Colonic mucosa (tissue), 4 donors: ENCODE results near the gene PFKM. TPM values are rescaled to one million over a fixed set of nuclear protein-coding genes. Genes with fewer than 3 reads are reported as not detected.

ENCODE experiments used
- DNase-seq: peaks from one replicate; pipeline ENCODE4 v3.0.0-alpha.2; 2020
- H3K27ac ChIP-seq: fragments of 200-600 bp; one replicate; pipeline ENCODE4 v1.8.0; 2021
- H3K27me3 ChIP-seq: fragments of 200-600 bp; one replicate; pipeline ENCODE4 v1.8.0; 2021
- H3K36me3 ChIP-seq: fragments of 200-600 bp; one replicate; pipeline ENCODE4 v1.8.0; 2021
- H3K4me1 ChIP-seq: fragments of 200-600 bp; one replicate; pipeline ENCODE4 v1.8.0; 2021; ENCODE audit warnings: mild to moderate bottlenecking
- H3K4me3 ChIP-seq: fragments of 200-600 bp; one replicate; pipeline ENCODE4 v1.8.0; 2021
- H3K9ac ChIP-seq, 2 donors: one replicate each; pipeline ENCODE4 v1.7.0; 2013; ENCODE audit warnings: control low read depth in 2 of 2, low read depth in 2 of 2, low read length in 2 of 2
- H3K9me3 ChIP-seq: fragments of 200-600 bp; one replicate; pipeline ENCODE4 v1.8.0; 2021
- CTCF ChIP-seq: fragments of 200-600 bp; IDR thresholded peaks from one replicate; pipeline ENCODE4 v1.8.0; 2022; ENCODE audit warnings: antibody characterized with exemption, mild to moderate bottlenecking
- intact Hi-C: fragments of 100-400 bp; cut with DNase I; formaldehyde crosslinking; loops from one replicate; pipeline ENCODE4 v1.14.1; 2022
- total RNA-seq, 2 donors: library from RNA; stranded (reverse); fragmentation: NEBNext Ultra II Directional in 1 of 2; extraction: Animal tissue kit (Norgen Biotek cat#: 25700) in 1 of 2; gene quantifications; one replicate each; pipeline ENCODE4 v1.2.1, GENCODE V29; 2021
- donor health status: healthy.
- donor health status: DM: no; HTN: no; CAD: no.
- donor health status: DM: no; HTN: no; CAD: no.

The PFKM gene
- total RNA-seq, 2 donors from 2014 or later = 39.2 to 64.6 TPM

- no peaks in the 10 kb centered on the region for H3K27me3 ChIP-seq
These were observed 38.3 kb upstream of the PFKM start for GRCh38 chr12:48080821-48081220.

DNA sequence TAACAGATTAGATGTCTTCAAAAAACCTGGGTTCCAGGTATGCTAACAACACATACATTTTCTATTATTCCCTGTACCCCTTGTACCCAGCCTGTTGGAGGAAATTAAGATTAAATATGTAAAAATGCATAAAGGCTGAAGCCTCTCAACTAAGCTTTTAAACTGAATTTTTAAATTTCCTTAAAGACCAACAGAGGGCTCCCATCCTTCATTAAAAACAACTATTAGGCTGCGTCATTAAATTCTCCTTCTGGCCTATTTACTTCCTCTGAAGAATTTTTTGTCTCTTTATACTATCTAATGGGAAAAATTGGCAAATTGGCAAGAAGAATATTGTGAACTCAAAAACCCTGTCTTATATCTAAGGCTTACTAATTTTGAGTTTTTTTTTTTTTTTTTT is 35.1 kb upstream of the PFKM start:
- intact Hi-C loops = loop anchor here (5.0 kb wide), 1 partner anchor 83 kb away; no protein-coding TSS in a partner anchor
- Histone ChIP-seq H3K4me3 (no peak overlapping the region), H3K9ac (no peak overlapping the region), H3K27me3 (no peaks in the 10 kb centered on the region), H3K27ac (no peak overlapping the region), H3K4me1 (no peaks in the 10 kb centered on the region), H3K9me3 (no peaks in the 10 kb centered on the region), H3K36me3 (peaks cover 3% of the 10 kb centered on the region)
- TF ChIP-seq CTCF = no peak
- DNase-seq = no peak

More at GRCh38 chr12:48080821-48081220, 38.3 kb upstream of the PFKM start:
- Histone ChIP-seq H3K4me1 (no peaks in the 10 kb centered on the region), H3K9ac (no peak overlapping the region), H3K36me3 (no peaks in the 10 kb centered on the region), H3K9me3 (no peaks in the 10 kb centered on the region), H3K4me3 (no peak overlapping the region), H3K27ac (no peak overlapping the region)
- DNase-seq = no peak
- intact Hi-C loops = loop anchor here (5.0 kb wide), 1 partner anchor 86 kb away; no protein-coding TSS in a partner anchor
- TF ChIP-seq CTCF = no peak

- H3K4me3 ChIP-seq = no peak overlapping the region
- H3K9ac ChIP-seq = no peak overlapping the region
- TF ChIP-seq CTCF = no peak
- no peak overlapping the region for H3K27ac ChIP-seq
- no peak for DNase-seq
- intact Hi-C loops = loop anchor here (5.0 kb wide), 1 partner anchor 82 kb away; no protein-coding TSS in a partner anchor
- no peaks in the 10 kb centered on the region for H3K27me3 ChIP-seq
- no peaks in the 10 kb centered on the region for H3K9me3 ChIP-seq
- no peaks in the 10 kb centered on the region for H3K4me1 ChIP-seq
- H3K36me3 ChIP-seq = peaks cover 3% of the 10 kb centered on the region
These were observed 34.2 kb upstream of the PFKM start for GRCh38 chr12:48084841-48085460.

- H3K9ac ChIP-seq = no peak overlapping the region
- no peak for DNase-seq
- no peak for TF ChIP-seq CTCF
- H3K36me3 ChIP-seq = peaks cover 3% of the 10 kb centered on the region
- H3K27ac ChIP-seq = no peak overlapping the region
- H3K9me3 ChIP-seq = no peaks in the 10 kb centered on the region
- no peaks in the 10 kb centered on the region for H3K27me3 ChIP-seq
- H3K4me3 ChIP-seq = no peak overlapping the region
- intact Hi-C loops = no loop called here
- H3K4me1 ChIP-seq = no peaks in the 10 kb centered on the region
These were observed 32.8 kb upstream of the PFKM start for GRCh38 chr12:48086327-48086726.

DNA sequence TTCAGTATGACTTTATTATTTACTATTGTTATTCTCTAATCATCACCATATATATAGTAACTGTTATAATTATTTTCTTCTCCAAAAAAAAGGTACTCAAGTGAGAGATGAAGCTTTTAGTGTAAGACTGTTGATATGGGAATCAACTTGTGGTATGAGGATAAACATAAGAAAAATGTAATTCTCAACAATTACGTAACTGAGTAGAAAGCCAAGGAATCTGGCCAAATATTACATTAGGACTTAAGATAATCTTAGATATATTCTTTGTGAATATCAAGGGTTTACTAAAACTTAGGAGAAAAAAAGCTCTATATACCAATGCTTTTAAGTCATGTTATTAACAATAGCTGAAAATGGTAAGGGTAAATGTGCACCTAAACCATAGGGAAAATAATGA is 26.6 kb upstream of the PFKM start:
- DNase-seq = no peak
- Histone ChIP-seq H3K9ac (no peak overlapping the region), H3K9me3 (no peaks in the 10 kb centered on the region), H3K27ac (no peak overlapping the region), H3K4me1 (no peaks in the 10 kb centered on the region), H3K36me3 (peaks cover 3% of the 10 kb centered on the region), H3K27me3 (no peaks in the 10 kb centered on the region), H3K4me3 (no peak overlapping the region)
- no peak for TF ChIP-seq CTCF
- intact Hi-C loops = no loop called here
